ENCODE measurements around the gene MYO1C.
A peak's percentile ranks its signal among the peaks of the same experiment; 100 is the strongest.

The MYO1C gene

DNA sequence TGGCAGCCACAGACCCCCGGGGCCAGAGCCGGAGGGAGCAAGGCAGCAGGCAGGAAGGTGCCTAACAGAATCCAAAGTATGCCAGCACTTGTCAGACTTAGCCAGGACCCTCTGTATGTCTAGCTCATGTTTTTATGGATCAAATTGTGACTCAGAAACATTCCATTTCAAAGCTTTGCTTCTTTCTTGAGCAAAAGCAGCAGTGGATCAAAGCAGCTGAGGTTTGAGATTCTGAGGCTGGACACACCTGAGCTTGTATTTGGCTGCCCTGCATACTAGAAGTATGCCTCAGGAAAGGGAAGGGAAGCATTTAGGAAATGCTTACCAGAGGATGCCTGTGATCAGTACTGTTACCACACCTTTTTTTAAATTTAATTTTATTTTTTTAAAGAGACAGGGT lies 5.7 kb upstream of the MYO1C start:
- Histone ChIP-seq H4K20me1 (peaks cover 0 to 40% (median 18%) of the 10 kb centered on the region in 11 experiments; a peak in 15 of 22 replicates), H3K27me3 (peaks cover 11 to 24% (median 19%) of the 10 kb centered on the region in 11 experiments; a peak in 19 of 22 replicates), H3K9me3 (replicated peaks in 1 of 11) (no peaks in the 10 kb centered on the region), H3K9ac (peak overlapping the region in 2 of 11 experiments; percentile 22 to 34; a peak in 2 of 22 replicates), H3K27ac (no peak overlapping the region), H3K36me3 (peaks cover 0 to 31% (median 14%) of the 10 kb centered on the region in 11 experiments; a peak in 11 of 22 replicates), H3K4me1 (peaks cover 21 to 38% (median 31%) of the 10 kb centered on the region in 10 experiments), H3K4me2 (peak overlapping the region; percentile 31 to 75 (median 60)), H3K4me3 (no peak overlapping the region)
- TF ChIP-seq Cebpa-rat (IDR thresholded peaks at IDR 0.05), result no peak

GRCh38 chr17:1497831-1498230 lies 5.3 kb upstream of the MYO1C start:
- H3K27ac ChIP-seq, result no peak overlapping the region

GRCh38 chr17:1496869-1497268 lies 4.4 kb upstream of the MYO1C start:
- H3K9ac ChIP-seq, result no peak overlapping the region
- H3K4me1 ChIP-seq, result peaks cover 35 to 46% (median 44%) of the 10 kb centered on the region in 10 experiments
- H3K9me3 ChIP-seq (replicated peaks in 1 of 11), result no peaks in the 10 kb centered on the region
- TF ChIP-seq Cebpa-rat (IDR thresholded peaks at IDR 0.05), result no peak
- no peak overlapping the region for H3K4me3 ChIP-seq
- H3K27me3 ChIP-seq, result peaks cover 15 to 34% (median 28%) of the 10 kb centered on the region in 11 experiments; a peak in 21 of 22 replicates
- H3K36me3 ChIP-seq, result peaks cover 0 to 31% (median 14%) of the 10 kb centered on the region in 11 experiments; a peak in 11 of 22 replicates
- H3K4me2 ChIP-seq, result peak overlapping the region in 1 of 11 experiments; percentile 49; a peak in 1 of 22 replicates
- H4K20me1 ChIP-seq, result peaks cover 0 to 50% (median 30%) of the 10 kb centered on the region in 11 experiments; a peak in 17 of 22 replicates
- no peak overlapping the region for H3K27ac ChIP-seq

More at GRCh38 chr17:1497831-1498230, 5.3 kb upstream of the MYO1C start:
- TF ChIP-seq Cebpa-rat (IDR thresholded peaks at IDR 0.05), result no peak
- Histone ChIP-seq H4K20me1 (peaks cover 0 to 40% (median 22%) of the 10 kb centered on the region in 11 experiments; a peak in 17 of 22 replicates), H3K4me2 (peak overlapping the region; percentile 31 to 75 (median 60)), H3K4me3 (no peak overlapping the region), H3K9me3 (replicated peaks in 1 of 11) (no peaks in the 10 kb centered on the region), H3K27me3 (peaks cover 11 to 25% (median 20%) of the 10 kb centered on the region in 11 experiments; a peak in 20 of 22 replicates), H3K4me1 (peaks cover 25 to 42% (median 35%) of the 10 kb centered on the region in 10 experiments), H3K9ac (peak overlapping the region in 2 of 11 experiments; percentile 22 to 34; a peak in 3 of 22 replicates), H3K36me3 (peaks cover 0 to 31% (median 14%) of the 10 kb centered on the region in 11 experiments; a peak in 11 of 22 replicates)

- peaks cover 15 to 37% (median 31%) of the 10 kb centered on the region in 11 experiments; a peak in 21 of 22 replicates for H3K27me3 ChIP-seq
- H3K4me3 ChIP-seq, result no peak overlapping the region
- no peak overlapping the region for H3K4me2 ChIP-seq
- TF ChIP-seq Cebpa-rat (IDR thresholded peaks at IDR 0.05), result no peak
- no peak overlapping the region for H3K9ac ChIP-seq
- H3K27ac ChIP-seq, result no peak overlapping the region
- peaks cover 0 to 51% (median 30%) of the 10 kb centered on the region in 11 experiments; a peak in 17 of 22 replicates for H4K20me1 ChIP-seq
- H3K4me1 ChIP-seq, result peaks cover 45 to 54% (median 51%) of the 10 kb centered on the region in 10 experiments
- H3K9me3 ChIP-seq (replicated peaks in 1 of 11), result no peaks in the 10 kb centered on the region
- peaks cover 0 to 31% (median 14%) of the 10 kb centered on the region in 11 experiments; a peak in 11 of 22 replicates for H3K36me3 ChIP-seq
Measured at GRCh38 chr17:1495265-1495989, 2.9 kb upstream of the MYO1C start.

- Histone ChIP-seq H4K20me1 (peaks cover 0 to 51% (median 34%) of the 10 kb centered on the region in 11 experiments; a peak in 17 of 22 replicates), H3K9ac (no peak overlapping the region), H3K27me3 (peaks cover 15 to 37% (median 31%) of the 10 kb centered on the region in 11 experiments; a peak in 21 of 22 replicates), H3K36me3 (peaks cover 0 to 31% (median 14%) of the 10 kb centered on the region in 11 experiments; a peak in 11 of 22 replicates), H3K9me3 (replicated peaks in 1 of 11) (no peaks in the 10 kb centered on the region), H3K4me3 (no peak overlapping the region), H3K4me2 (0 out of 22 replicates have a peak overlapping the region, but pooled peaks of 1 of the 11 experiments have one; percentile 98), H3K27ac (no peak overlapping the region), H3K4me1 (peaks cover 52 to 60% (median 58%) of the 10 kb centered on the region in 10 experiments)
- TF ChIP-seq Cebpa-rat (IDR thresholded peaks at IDR 0.05), result no peak
Measured at GRCh38 chr17:1494736-1495253, 2.3 kb upstream of the MYO1C start.

GRCh38 chr17:1494203-1494602 lies 1.7 kb upstream of the MYO1C start:
- peak overlapping the region; percentile 94 to 99 (median 99); a peak in 18 of 22 replicates for H3K4me2 ChIP-seq
- no peak for TF ChIP-seq Cebpa-rat (IDR thresholded peaks at IDR 0.05)
- H3K4me1 ChIP-seq, result peaks cover 57 to 66% (median 61%) of the 10 kb centered on the region in 10 experiments

GRCh38 chr17:1493291-1493980 lies 950 bp upstream of the MYO1C start:
- Histone ChIP-seq H3K9ac (peak overlapping the region in 6 of 11 experiments; percentile 16 to 37 (median 23); a peak in 8 of 22 replicates), H3K9me3 (replicated peaks in 1 of 11) (no peaks in the 10 kb centered on the region), H3K36me3 (peaks cover 0 to 31% (median 14%) of the 10 kb centered on the region in 11 experiments; a peak in 11 of 22 replicates), H3K27ac (peak overlapping the region in 4 of 11 experiments; percentile 13 to 38 (median 19); a peak in 4 of 22 replicates), H4K20me1 (peaks cover 0 to 60% (median 43%) of the 10 kb centered on the region in 11 experiments; a peak in 19 of 22 replicates), H3K4me2 (peak overlapping the region; percentile 94 to 99 (median 99)), H3K4me3 (peak overlapping the region in 8 of 10 experiments; percentile 3 to 27 (median 8); a peak in 2 of 20 replicates), H3K4me1 (peaks cover 58 to 66% (median 63%) of the 10 kb centered on the region in 10 experiments), H3K27me3 (peaks cover 9 to 31% (median 23%) of the 10 kb centered on the region in 11 experiments; a peak in 21 of 22 replicates)
- no peak for TF ChIP-seq Cebpa-rat (IDR thresholded peaks at IDR 0.05)

More at GRCh38 chr17:1494203-1494602, 1.7 kb upstream of the MYO1C start:
- Histone ChIP-seq H4K20me1 (peaks cover 0 to 53% (median 35%) of the 10 kb centered on the region in 11 experiments; a peak in 18 of 22 replicates), H3K9ac (no peak overlapping the region), H3K27ac (no peak overlapping the region), H3K9me3 (replicated peaks in 1 of 11) (no peaks in the 10 kb centered on the region), H3K27me3 (peaks cover 15 to 34% (median 30%) of the 10 kb centered on the region in 11 experiments; a peak in 21 of 22 replicates), H3K4me3 (no peak overlapping the region), H3K36me3 (peaks cover 0 to 31% (median 14%) of the 10 kb centered on the region in 11 experiments; a peak in 11 of 22 replicates)
